Occipital lobe (tissue), 3 donors: ENCODE results near the gene SPATA17. TPM values are rescaled to one million over a fixed set of nuclear protein-coding genes. Genes with fewer than 3 reads are reported as not detected.

Source experiments
- DNase-seq: peaks from one replicate; lab custom pipeline; 2025; lab: John Stamatoyannopoulos, UW
- small RNA-seq: library from RNA; depleted of rRNA; stranded (forward); fragments of <200 nt; gene quantifications from one replicate; pipeline ENCODE3, GENCODE V24; 2014
- total RNA-seq: library from RNA; depleted of rRNA; stranded (reverse); fragments of >200 nt; gene quantifications from one replicate; pipeline ENCODE4 v1.2.3, GENCODE V29; 2014

Gene SPATA17
- total RNA-seq, 1 donor from 2014 or later = 4.7 TPM

- no peak for DNase-seq
Measured at GRCh38 chr1:217911908-217912307, 280.8 kb downstream of the SPATA17 start.

- no peak for DNase-seq
Measured at GRCh38 chr1:217917281-217917887, 286.2 kb downstream of the SPATA17 start.

GRCh38 chr1:217919683-217920388, 288.7 kb downstream of the SPATA17 start:
- DNase-seq = peak; percentile 15

Small RNA genes lying within 50 kb of the gene (small RNA-seq; reads per million reads assigned to genes)
- not detected for gene UBBP2

Other genes with a start within 250 kb of the SPATA17 start
- gene GPATCH2, start 254 bp upstream of the SPATA17 start, total RNA-seq = 40.2 TPM